NCI-H187 treated with DMSO at 0.1 percent for 48 hours (cell line): Measurements from ENCODE around the gene PCNT.
"Not testable (repeated sequence)": the region's sequence is repeated elsewhere in the genome, so short reads cannot be mapped to it uniquely, and the experiment has no call there.

Source experiments
- DNase-seq: peaks from one replicate; lab custom pipeline; 2025; lab: John Stamatoyannopoulos, UW

PCNT gene

GRCh38 chr21:46454634-46455390 lies 130.9 kb downstream of the PCNT start:
- no peak for DNase-seq

- DNase-seq = no peak
Observed at GRCh38 chr21:46455575-46456385, 131.8 kb downstream of the PCNT start.

GRCh38 chr21:46456750-46457149 lies 132.8 kb downstream of the PCNT start:
- DNase-seq = no peak

GRCh38 chr21:46457801-46458314 lies 133.9 kb downstream of the PCNT start:
- no peak for DNase-seq

DNA sequence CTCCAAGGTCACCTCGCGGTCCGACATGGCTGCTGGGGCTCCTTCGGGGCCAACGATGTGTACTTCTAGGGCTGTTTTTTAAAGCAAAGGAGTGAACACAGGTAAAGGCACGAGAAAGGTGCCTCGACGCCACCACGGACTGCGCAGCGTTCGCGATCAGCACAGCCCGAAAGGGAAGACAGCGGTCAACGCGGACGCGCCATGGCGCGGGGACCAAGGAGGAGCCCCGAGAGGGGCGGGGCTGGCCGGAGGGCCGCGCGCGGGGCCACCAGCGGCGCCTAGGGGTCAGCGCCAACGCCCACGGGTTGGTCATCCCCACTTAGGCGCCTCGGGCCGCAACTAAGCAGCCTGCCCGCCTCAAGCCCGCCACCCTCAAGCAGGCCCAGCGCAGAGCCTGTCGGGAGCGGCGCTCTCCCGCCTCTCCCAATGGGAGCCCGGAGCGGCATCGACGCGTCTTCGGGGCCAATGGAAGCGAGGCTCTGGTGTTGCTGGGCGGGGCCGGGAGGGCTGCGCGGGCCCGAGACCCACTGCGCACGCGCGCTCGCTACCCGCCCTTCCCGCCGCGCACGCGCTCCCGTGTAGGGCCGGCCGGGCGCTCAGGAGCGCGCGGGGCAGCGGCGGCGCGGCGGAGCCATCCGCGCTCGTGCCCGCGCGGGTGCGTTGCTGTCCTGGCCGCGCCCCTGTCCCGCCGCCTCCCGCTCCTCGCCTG lies 134.5 kb downstream of the PCNT start, which contains the start of gene DIP2A:
DIP2A (plus strand) TSS at position 577 of the 709 bp plus-strand sequence. CDS start 241 bp downstream, outside the sequence.
- DNase-seq = peak; percentile 86

GRCh38 chr21:46459024-46459355 lies 135.0 kb downstream of the PCNT start:
- DNase-seq = no peak

GRCh38 chr21:46459356-46460112 lies 135.6 kb downstream of the PCNT start:
- no peak for DNase-seq

DNA sequence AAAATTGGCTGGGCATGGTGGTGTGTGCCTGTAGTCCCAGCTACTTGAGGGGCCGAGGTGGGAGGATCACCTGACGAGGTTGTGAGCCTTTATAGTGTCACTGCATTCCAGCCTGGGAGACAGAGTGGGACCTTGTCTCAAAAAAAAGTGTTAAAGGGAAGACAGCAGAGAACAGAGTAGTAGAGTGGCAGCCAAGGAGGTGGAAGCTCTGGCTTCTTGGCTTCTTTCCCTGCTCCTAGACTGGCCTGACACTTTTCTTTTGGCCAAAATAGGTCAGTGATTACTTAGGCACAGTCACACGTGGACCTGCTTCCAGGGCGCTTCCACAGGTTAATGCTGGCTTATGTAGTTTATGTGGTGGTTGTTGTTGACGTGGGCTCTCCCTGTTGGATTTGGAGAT lies 138.0 kb downstream of the PCNT start:
- no peak for DNase-seq

- not testable (repeated sequence) for DNase-seq
Observed at GRCh38 chr21:46465153-46465552, 141.2 kb downstream of the PCNT start.

DNA sequence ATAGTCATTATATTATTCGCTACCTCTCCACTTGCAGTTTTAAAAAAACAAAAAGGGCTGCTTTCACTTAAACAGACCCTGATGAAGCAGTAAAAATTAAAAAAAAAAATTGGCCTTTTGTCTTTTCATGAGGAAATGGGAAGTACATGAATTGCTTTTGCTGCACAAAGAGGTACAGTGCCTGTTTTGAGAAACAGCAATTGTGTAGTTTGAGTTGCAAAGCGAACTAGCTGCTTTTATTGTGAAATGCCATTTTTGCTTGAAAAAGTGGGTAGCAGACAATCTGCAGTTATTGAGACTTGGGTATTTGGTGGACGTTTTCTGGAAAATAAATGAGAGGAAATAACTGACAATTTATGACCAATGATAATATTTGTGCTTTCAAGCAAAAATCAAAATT lies 141.7 kb downstream of the PCNT start:
- DNase-seq = no peak

GRCh38 chr21:46468108-46468774 lies 144.3 kb downstream of the PCNT start:
- no peak for DNase-seq

DNA sequence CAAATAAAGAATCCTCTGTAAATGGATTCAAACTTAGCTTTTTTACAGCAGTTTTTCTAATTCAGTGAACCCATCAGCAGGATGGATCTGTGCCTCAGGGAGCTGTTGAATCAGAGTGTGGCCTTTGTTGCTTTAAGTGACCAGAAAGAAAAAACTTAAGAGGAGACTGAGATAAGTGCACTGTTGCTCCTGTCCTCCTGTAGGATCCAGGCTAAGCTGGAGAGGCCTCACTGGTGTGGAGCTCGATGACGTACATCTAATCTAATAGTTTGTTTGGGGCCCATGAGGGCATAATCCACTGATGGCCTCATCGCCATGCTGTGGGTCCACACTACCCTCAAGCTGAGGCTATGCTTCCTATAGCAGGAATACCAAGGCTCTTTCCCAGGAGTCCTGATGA lies 145.3 kb downstream of the PCNT start:
- DNase-seq = no peak

DNA sequence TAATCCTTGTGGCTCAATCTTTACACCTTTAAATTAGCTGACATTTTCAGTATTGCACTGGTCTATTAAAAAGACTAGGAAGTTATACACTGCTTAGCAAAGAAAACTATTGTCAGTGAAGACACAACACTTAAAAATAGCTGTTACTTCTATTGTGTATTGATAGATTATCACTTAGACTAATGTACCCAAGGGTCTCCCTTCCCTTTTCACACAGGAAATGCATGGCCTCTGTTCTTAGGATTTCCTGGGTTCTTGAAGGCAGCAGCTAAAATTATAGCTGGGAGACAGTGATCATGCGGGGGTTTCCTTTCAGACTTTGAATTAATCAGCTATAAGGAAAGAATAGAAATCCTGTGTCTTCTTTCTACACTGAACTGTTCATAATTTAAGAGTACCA lies 147.6 kb downstream of the PCNT start:
- no peak for DNase-seq

DNA sequence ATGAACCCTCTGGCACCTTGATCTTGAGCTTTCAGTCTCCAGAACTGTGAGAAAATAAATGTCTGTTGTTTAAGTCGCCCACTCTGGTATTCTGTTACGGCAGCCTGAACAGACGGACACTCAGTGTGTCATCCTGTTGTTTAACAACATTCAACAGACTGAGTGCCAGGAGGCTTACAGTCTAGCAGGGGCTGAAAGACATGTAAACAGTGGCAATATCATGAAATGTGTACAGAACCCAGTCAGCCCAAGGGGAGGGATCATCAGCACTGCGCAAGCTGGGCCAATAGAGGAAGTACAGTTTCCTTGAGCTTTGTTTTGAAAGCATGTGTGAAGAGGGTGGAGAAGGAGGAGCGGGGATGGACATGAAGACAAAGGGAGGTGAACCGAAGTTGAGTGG lies 148.3 kb downstream of the PCNT start:
- no peak for DNase-seq

- DNase-seq = no peak
Observed at GRCh38 chr21:46474382-46474781, 150.4 kb downstream of the PCNT start.

- DNase-seq = no peak
Observed at GRCh38 chr21:46475296-46475695, 151.3 kb downstream of the PCNT start.

GRCh38 chr21:46477765-46478164 lies 153.8 kb downstream of the PCNT start:
- no peak for DNase-seq

- DNase-seq = no peak
Observed at GRCh38 chr21:46478910-46479309, 155.0 kb downstream of the PCNT start.

DNA sequence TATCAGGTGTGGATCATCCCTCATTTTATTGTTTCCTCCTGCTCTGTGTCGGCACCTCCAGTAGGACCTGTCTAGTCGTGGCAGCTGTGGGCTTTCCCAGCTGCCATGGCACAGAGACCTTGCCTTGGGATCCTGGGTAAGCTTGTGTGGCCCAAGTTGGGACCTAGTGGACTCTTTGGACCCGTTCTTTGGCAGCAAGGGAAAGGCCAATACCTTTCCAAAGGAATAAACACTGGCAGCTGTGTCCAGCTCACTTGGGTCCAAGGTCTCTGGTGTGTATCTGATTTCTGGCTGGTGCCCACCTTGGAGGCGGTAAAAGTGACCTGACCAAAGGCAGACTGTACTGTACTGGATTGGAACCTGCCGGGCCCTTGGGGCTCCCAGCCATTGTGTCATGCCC lies 156.5 kb downstream of the PCNT start:
- no peak for DNase-seq

DNA sequence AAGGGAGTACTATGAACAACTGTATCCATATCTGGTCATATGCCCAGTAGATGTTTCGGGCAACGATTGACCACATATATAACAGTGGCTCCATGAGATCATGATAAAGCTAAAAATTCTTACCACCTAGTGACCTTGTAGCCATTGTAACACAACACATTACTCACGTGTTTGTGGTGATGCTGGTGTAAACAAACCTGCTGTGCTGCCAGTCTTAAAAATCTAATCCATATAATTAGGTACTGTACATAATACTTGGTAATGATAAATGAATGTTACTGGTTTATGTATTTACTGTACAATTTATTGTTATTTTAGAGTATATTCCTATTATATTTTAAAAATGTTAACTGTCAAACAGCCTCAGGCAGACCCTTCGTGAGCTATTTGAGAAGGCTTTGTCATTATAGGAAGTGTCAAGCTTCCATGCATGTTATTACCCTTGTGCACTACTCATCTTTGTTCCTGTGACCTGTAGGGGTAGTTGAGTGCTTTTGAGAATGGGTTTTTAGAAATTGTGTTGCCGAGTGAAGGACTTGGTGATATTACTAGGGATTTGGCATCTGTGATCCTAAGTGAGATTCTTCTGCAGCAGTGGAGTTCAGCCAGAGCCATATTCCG lies 158.4 kb downstream of the PCNT start:
- no peak for DNase-seq

DNA sequence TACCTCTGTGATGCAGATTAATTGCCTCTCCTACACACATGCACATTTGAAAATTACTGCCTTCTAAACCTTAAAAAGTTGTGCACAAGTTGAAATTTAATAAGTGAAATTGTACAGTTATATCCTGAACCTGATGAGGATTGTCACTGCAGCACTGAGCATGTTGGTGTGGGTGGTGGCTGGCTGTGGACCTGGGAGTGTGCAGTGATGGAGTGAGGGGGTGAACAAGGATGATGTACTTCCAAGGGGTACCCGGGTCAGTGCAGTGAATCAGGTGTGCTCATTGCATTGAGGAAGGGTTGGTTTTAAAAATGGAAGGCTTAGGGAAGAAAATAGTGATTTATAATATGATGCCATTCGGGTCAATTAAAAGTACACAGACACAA lies 158.9 kb downstream of the PCNT start:
- no peak for DNase-seq
